HG02763 (cell line): ENCODE data around the gene KRT14.
"Not testable (repeated sequence)": the region's sequence is repeated elsewhere in the genome, so short reads cannot be mapped to it uniquely, and the experiment has no call there.

ENCODE experiments used
- ATAC-seq: cut with Tn5 transposase; IDR thresholded peaks from one replicate; pipeline ENCODE4 v1.9.1; 2021; ENCODE audit warnings: mild to moderate bottlenecking, moderate library complexity; ENCODE audit not compliant: unreplicated experiment

The KRT14 gene

DNA sequence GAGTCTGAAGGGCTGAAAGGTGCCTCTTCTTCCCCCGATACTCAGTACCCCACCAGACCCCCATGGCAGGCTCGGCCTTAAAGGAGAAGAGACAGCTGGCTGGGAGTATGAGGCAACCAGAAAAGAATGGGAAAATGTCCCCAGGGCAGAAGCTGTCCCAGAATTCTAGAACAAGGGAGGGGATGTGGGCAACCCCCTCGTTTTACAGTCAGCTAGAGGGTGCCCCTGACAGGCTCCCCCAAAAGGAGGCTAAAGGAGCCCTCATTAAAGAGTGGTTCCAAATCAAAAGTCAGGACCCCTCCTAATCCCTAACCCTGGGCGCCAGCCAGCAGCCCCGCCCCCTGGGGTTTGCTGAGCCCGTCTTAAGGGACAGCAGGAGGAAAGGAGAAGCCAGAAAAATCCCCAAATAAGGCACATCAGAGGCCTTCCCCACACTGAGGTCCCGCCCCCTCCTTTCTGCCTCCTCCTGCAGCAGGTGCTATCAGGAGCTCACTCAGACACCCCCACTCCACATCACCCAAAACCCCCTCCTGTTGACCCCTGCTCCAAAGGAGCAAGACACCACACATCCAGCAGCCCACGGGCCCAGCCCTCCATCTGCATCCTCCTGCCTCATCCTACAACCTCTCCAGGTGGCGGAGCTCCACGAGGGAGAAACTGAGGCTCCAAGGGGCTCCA, 36.6 kb upstream of the KRT14 start:
- ATAC-seq, result not testable (repeated sequence)

DNA sequence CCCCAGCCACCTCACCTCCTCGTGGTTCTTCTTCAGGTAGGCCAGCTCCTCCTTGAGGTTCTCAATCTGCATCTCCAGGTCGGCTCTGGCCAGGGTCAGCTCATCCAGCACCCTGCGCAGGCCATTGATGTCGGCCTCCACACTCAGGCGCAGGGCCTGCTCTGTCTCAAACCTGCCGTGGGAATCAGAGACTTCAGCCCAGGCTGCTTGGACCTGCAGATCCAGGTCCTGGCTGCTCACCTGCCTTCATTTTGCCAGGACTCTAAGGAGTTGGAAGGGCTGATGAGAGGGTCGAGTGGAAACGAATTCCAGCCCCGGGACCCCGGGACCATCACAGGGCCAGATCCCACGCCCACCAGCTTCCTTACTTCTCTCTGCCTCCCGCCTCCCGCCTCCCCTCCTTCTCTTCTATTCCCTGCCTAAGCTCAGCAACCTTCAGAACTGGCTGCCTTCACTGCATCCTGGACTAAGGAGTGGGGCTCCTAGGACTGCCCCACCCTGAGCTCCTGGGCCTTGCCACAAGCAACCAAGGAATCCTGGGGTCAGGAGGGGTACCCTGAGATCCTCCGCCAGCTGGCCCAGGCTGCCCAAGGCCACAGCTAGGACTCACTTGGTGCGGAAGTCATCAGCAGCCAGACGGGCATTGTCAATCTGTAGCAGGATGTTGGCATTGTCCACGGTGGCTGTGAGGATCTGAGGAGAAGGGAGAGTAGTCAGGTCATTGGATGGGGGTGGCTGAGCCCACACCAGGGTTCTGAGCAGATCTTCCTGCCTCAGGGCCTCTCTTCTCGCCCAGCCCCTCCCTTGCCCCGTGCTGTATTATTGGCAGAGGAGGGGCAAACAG, 35.9 kb upstream of the KRT14 start:
- not testable (repeated sequence) for ATAC-seq

DNA sequence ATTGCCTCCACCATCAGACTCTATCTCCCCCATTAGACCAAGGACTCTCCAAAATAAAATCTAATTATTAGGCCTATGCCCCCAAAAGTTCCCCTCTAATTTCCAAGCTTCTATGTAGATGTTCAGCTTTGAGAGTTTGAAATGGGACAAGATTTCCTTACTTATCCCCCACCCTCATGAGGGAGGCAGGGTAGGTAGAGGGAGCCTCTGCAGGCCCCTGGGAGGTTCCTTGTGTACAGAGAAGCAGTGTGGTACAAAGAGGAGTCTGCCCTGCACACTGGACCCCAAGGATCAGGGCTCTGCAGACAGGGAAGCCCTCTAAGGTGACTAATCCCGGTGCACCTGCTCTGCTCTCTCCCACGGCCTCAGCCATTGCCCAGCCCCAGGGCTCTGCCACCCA, 35.2 kb upstream of the KRT14 start:
- ATAC-seq, result no peak

DNA sequence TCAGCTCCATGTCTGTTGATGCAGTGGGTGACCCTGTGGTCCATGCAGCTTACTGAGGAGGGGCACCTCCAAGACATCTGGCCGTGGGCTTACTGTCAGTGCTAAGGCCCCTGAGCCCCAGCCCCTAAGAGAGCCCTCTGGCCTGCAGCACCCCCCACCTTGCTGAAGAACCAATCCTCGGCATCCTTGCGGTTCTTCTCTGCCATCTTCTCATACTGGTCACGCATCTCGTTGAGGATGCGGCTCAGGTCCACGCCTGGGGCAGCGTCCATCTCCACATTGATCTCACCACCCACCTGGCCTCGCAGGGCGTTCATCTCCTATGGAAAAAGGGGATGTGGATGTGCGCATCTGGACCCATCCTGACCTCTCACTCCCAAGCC, 34.7 kb upstream of the KRT14 start:
- not testable (repeated sequence) for ATAC-seq

DNA sequence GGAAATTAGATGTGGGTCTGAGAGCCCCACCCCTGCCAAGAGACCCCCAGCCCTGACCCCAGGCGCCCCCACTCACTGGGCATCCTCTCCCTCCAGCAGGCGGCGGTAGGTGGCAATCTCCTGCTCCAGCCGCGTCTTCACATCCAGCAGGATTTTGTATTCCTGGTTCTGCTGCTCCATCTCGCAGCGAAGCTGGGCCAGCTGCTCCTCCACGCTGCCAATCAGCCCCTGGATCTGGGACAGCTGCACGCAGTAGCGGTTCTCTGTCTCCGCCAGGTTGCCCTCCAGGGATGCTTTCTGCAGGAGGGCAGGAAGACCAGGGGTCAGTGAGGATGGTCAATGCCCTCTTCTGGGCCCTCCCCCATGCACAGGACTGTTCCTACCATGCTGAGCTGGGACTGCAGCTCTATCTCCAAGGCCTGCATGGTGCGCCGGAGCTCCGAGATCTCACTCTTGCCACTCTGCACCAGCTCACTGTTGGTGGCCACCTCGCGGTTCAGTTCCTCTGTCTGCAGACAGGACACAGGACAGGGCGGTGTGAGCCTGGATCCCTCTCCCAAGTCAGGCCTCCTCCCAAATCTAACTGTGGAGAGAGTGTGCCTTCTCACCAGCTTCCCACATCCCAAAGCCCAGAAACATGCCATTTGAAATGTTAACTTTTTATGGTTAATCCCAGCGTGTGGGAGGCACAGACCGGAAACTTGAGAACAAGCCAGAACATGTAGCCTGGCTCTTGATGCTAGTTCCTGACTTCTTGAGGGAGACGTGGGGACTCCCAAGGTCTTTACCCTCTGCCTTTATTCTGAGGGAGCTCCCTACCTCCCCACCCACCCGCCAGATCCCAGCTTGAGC, 34.1 kb upstream of the KRT14 start:
- no peak for ATAC-seq

DNA sequence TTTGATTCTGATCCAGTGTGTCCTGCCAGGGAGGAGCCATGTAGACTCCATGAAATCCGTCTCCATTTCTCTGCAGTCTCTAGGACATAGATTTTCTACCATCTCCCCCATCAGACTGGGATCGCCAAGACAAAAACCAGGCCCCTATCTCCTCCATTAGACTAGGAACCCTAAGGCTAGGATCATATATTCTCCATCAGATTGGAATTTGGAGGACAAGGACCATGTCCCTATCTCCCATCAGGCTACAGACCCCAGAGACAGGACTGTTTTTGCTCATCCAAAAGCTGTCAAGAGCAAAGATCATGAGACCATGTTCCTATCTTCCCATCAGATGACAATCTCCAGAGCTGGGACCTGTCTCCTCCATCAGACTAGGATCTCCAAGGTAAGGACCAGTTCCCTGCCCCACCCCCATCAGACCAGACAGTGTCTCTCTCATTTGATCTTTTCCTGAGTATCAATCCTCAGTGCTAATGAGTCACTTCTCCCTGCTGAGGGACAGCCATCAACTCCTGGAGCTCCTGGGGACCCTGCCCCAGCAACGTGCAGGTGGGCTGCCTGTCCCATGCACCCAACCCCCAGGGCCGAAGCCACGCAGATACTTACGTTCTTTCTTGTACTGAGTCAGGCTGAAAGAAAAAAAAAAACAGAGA, 33.4 kb upstream of the KRT14 start:
- ATAC-seq, result not testable (repeated sequence)

DNA sequence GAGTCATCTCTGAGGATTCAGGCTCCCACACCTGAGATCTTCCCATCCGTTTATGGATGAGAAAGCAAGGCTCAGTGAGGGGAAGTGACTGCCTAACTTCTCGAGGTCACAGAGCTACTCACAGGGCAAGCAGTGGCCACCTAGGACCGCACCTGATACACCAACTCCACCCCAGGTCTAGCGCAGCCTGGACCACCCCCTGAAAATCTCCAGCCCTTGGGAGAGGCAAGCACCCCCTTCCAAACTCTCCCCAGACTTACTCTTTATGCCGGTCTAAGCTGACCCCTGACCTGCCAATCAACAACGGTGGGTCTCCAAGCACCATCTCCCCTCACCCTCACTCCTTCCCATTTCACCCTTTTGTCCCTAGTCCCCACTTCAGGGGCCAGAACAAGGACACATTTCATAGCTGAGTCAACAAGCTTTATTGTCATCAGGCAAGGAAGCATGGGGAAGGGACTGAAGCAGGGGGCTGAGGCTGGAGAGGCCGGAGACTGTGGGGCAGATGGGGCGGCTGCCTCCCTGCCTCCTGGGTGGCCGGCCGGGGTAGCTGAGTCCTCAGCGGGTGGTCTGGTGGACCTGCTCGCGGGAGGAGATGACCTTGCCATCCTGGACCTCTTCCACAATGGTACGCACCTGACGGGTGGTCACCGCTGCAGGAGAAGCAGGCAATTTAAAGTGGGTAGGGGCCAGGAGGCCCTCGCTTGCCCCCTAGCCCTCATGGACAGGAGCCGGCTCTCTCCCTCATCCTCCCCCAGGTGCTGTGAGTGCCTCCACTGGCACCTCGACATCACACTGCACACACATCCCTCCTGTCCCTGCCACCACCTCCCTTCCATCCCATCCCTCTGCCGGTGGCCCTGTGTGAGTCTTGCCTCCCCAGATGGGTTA, 32.6 kb upstream of the KRT14 start:
- no peak for ATAC-seq

DNA sequence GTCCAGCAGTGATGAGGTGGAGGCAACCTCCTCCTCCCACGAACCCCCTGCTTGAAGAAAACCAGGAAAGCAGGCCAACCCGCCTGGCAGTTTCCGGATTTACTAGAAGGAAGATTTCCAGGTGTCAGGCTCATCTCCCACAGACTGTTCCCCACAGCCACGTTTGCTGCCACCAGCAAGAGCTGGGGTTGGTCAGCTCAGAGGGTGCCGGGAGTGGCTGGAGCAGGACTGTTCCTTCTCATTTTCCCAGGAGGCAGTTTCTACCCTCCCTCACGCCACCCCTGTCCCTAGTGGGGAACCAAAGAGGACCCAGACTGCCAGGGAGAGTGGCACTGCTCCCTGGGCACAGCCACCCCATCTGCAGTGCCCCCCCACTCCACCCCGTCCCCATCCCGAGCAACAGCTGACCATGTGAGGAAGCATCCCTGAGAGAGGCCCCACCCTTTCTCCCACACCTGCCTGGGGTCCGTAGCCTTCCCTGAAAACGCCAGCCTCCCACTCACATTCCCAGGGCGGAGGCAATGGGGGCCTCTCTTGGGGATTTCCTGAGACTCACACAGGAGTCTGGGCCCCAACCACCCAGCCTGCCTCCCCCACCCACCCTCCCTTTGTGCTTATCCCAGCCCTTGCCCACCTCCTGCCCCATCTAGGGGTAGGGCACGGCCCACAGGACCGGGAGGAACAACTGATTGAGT, 31.8 kb upstream of the KRT14 start:
- ATAC-seq, result no peak

DNA sequence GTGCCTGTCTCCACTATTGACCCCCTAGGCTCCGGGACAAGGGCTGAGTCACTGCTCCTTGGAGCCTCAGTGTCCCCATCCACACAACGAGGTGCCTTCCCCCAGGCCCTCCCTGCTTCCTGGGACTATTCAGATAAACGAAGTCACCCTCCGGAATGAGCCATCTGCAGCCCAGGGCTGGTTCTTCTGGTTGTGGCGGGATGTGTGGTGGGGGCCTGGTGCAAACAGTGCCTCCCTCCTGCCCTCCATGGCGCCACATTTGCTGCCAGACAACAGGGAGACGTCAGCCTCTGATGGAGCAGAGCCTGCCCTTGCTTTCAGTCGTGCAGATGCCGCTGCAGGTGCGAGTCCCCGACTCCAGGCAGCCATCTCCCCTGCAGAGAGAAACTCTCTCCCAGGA, 31.0 kb upstream of the KRT14 start:
- no peak for ATAC-seq

DNA sequence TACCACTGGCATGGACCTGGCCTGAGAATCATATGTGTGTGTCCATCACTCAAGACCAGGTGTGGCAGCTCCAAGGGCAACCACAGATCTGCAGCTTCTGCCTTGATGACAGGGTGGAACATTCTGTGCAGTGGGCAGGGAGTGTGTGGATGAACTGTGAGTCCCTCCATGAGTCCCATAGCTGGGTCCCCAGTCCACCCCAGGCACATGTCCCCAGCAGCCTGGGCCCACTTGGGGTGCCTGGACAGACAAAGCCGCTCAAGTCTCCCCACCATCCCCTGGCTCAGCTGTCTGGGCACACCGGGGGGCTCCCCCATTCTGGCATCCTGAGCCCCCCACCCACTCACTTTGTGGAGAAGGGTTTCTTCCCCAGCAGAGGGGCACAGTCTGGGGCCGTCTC, 30.4 kb upstream of the KRT14 start:
- ATAC-seq, result no peak

DNA sequence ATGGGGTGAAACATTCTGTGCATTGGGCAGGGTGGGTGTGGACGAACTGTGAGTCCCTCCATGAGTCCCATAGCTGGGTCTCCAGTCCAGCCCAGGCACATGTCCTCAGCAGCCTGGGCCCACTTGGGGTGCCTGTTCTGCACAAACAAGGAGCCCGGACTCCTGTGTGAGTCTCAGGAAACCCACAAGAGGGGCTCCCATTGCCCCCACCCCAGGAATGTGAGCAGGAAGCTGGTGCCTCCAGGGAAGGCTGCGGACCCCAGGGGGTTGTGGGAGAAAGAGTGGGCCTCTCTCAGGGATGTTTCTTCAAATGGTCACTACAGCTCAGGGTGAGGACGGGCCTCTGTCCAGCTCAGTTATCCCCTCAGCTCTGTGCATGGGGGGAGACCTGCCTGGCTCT, 29.8 kb upstream of the KRT14 start:
- ATAC-seq, result not testable (repeated sequence)

DNA sequence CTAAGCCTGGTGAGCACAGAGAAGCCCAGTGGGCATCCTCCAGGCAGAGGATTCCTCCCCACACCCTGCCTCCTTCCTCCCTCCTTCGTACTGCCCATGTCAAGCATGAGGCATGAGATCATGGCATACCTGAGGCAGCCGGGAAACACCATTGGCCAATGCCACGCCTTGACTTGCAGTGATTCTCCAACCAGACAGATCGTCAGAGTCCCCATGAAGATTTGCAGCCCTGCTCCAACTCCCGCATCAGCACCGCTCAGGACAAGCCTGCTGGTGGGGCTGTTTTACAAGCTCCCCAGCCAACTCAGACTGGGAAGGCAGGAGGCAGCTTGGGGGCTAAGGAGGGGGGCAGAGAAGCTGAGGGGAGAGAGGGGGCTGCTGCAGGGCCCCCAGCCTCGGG, 28.8 kb upstream of the KRT14 start:
- ATAC-seq, result no peak

DNA sequence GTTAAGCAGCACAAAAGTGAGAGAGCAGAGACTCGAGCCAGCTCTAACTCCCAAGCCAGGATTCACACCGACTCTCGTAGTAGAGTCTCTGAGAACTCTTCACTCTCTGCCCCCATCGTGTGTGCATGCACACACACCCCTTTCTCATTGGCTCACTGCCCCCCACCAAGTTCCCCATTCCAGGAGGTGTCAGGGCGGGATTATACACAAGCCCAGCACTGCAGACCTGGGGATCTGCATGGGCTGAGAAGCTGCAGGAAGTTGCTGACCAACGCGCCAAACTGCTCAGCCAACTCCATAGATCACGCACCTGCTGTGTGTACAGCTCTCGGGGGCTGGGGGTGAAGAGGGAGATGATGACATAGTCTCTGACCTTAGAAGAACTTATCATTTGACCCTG, 28.1 kb upstream of the KRT14 start:
- not testable (repeated sequence) for ATAC-seq

DNA sequence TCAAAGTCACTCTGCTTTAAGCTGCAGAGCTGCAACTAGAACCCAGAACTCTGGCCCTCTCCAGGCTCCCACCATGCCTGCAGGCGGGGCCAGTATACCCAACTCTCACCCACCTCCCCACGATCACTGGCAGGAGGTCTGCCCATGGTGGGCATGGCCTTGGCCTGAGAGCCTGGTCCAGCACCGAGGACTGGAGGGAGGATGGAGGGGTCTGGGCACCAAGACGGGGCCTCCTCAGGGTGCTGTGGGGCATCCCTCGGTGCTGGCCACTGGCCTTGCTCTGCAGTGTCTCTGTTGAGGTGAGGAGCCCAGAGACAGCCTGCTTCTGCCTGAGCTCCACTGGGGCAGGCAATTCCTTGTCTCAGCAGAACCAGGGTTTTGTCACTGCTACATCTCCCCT, 27.4 kb upstream of the KRT14 start:
- no peak for ATAC-seq

DNA sequence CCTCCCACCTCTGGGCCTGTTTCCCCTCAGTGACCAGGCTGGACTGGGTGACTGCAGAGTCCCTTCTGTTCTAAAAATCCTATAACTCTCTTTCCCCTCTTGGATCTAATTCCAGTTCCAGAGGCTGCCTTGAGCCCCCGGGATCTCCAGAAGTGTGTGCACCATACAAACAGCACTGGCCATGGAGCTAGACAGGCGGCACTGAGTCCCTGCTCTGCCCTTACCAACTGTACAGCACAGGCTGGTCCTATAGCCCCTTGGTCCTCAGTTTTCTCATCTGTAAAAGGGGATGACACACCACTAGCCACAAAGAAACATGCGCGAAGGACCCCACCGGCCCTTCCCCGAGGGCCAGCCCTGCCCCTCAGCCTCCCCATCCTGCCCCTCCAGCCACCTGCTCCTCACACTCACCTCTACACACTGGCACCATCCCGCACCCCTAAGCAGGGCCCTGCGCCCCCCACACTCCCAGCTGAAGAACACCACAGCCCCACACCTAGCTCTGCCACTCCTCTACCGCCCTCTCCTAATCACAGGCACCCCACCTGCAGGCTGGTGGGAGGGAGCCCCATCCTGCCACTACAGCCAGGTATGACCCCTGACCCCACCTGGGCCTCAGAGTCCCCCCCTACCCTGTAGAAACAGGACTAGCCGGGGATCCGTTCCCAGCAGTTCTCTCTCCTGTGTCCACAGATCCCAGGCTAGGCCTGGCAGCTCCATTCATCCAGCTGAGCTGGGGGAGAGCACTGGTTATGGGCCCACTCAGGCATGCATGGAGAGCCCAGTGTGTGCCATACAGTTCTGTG, 26.8 kb upstream of the KRT14 start:
- no peak for ATAC-seq

DNA sequence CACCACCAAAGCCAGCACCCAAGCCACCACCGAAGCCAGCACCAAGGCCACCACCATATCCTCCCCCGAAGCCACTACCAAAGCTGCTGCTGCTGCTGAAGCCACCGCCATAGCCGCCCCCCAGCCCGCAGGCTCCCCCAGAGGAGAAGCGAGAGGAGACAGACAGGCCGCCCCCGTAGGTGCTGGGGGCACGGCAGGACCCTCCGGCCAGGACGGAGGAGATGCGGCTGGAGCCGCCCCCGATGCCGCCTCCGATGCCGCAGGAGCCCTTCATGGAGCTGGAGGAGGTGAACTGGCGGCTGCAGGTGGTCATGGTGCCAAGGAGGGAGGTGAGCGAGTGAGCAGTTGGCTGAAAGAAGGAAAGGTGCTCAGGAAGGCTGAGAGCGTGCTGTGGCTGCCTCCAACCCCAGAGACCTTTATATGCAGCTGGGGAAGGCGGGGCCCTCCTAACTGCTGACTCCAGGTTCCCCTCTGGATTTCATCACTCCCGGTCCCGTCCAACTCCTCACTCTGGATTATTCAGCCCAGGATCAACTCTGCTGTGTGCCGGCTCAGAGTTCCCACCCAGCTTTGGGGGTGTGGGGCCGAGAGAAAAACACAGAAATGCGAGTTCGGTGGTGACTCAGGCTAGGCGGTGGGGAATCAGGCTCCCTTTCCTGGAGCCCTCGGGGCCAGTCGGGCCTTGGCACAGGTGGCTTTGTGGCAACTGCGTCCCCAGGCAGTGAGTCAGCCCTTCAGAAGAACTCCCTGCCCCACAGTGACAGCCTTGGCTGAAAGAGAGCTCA, 25.9 kb upstream of the KRT14 start, which contains the start of gene KRT16:
Gene KRT16, minus strand, starts transcription at position 392 of the 785 bp plus-strand sequence. Its CDS starts 79 bp downstream, at position 313.
- not testable (repeated sequence) for ATAC-seq

DNA sequence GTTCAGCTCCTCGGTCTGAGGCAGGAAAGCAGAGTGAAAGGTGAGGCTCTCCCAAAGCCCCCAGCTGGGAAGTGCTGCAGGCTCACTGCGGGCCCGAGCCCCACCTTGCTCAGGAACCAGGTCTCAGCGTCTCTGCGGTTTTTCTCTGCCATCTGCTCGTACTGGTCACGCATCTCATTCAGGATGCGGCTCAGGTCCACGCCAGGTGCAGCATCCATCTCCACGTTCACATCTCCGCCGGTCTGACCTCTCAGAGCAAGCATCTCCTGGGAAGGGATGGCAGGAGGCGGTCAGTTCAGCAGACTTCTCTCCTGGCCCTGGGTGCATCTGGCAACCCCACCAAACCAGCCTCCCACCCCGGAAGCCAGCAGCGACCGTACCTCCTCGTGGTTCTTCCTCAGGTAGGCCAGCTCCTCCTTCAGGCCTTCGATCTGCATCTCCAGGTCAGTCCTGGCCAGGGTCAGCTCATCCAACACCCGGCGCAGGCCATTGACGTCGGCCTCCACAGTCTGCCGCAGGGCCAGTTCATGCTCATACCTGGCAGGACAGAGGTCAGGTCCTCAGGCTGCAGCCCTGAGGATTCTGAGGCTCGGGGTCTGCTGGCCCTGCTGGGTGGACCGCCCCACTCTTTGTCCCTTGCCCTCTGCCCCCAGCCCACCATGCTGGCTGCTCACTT, 24.4 kb upstream of the KRT14 start:
- no peak for ATAC-seq
